Astrocyte (in vitro differentiated cells and primary cell): ENCODE results near the gene POTEJ.
"Not testable (repeated sequence)": the region's sequence is repeated elsewhere in the genome, so short reads cannot be mapped to it uniquely, and the experiment has no call there.

Experiments used
- CTCF ChIP-seq: IDR thresholded peaks from 2 replicates; pipeline ENCODE4 v1.5.1; 2011; ENCODE audit warnings: low read depth, mild to moderate bottlenecking, inconsistent platforms, low read length, moderate library complexity; ENCODE audit not compliant: insufficient read depth
- EZH2 ChIP-seq: IDR thresholded peaks from 2 replicates; pipeline ENCODE4 v1.6.1; 2012; ENCODE audit warnings: mild to moderate bottlenecking, low read length, inconsistent platforms; ENCODE audit not compliant: insufficient read depth

GRCh38 chr2:130577559-130577958, 33.7 kb upstream of the POTEJ start:
- not testable (repeated sequence) for TF ChIP-seq EZH2, CTCF
